KOPT-K1 (cell line): ENCODE data around the gene MYO16.

Experiments
- H3K27ac ChIP-seq: fragments of 200-600 bp; sonication (generic); 2 replicates; pipeline ENCODE4 v1.5.1; 2016; ENCODE audit warnings: antibody characterized with exemption, mild to moderate bottlenecking, low read depth, low read length; ENCODE audit not compliant: poor library complexity, severe bottlenecking
- H3K36me3 ChIP-seq: fragments of 200-600 bp; sonication (generic); 2 replicates; pipeline ENCODE4 v1.5.1; 2017; ENCODE audit warnings: antibody characterized with exemption, mild to moderate bottlenecking, low read length, moderate library complexity; ENCODE audit not compliant: insufficient read depth
- H3K9me3 ChIP-seq: fragments of 200-600 bp; sonication (generic); 2 replicates; pipeline ENCODE4 v1.5.1; 2017; ENCODE audit warnings: antibody characterized with exemption, low read length, mild to moderate bottlenecking; ENCODE audit not compliant: insufficient read depth, poor library complexity, severe bottlenecking

MYO16 gene

GRCh38 chr13:109154146-109154545 is 524.7 kb downstream of the MYO16 start:
- Histone ChIP-seq H3K36me3 (no peaks in the 10 kb centered on the region), H3K27ac (no peak overlapping the region)

GRCh38 chr13:109154546-109154945 is 525.1 kb downstream of the MYO16 start:
- H3K27ac ChIP-seq = no peak overlapping the region
- H3K36me3 ChIP-seq = no peaks in the 10 kb centered on the region
- H3K9me3 ChIP-seq = no peaks in the 10 kb centered on the region

More at GRCh38 chr13:109154146-109154545, 524.7 kb downstream of the MYO16 start:
- H3K9me3 ChIP-seq = no peaks in the 10 kb centered on the region

GRCh38 chr13:109154966-109155761 is 525.8 kb downstream of the MYO16 start:
- Histone ChIP-seq H3K27ac (no peak overlapping the region), H3K9me3 (no peaks in the 10 kb centered on the region), H3K36me3 (no peaks in the 10 kb centered on the region)

- H3K36me3 ChIP-seq = no peaks in the 10 kb centered on the region
- no peak overlapping the region for H3K27ac ChIP-seq
- no peaks in the 10 kb centered on the region for H3K9me3 ChIP-seq
Observed at GRCh38 chr13:109156181-109156935, 526.9 kb downstream of the MYO16 start.

- H3K36me3 ChIP-seq = no peaks in the 10 kb centered on the region
- no peak overlapping the region for H3K27ac ChIP-seq
- H3K9me3 ChIP-seq = no peaks in the 10 kb centered on the region
Observed at GRCh38 chr13:109157275-109157674, 527.9 kb downstream of the MYO16 start.

GRCh38 chr13:109158383-109158782 is 529.0 kb downstream of the MYO16 start:
- Histone ChIP-seq H3K27ac (no peak overlapping the region), H3K9me3 (no peaks in the 10 kb centered on the region), H3K36me3 (no peaks in the 10 kb centered on the region)

GRCh38 chr13:109159650-109160309 is 530.4 kb downstream of the MYO16 start:
- Histone ChIP-seq H3K9me3 (no peaks in the 10 kb centered on the region), H3K36me3 (no peaks in the 10 kb centered on the region), H3K27ac (no peak overlapping the region)

- H3K36me3 ChIP-seq = no peaks in the 10 kb centered on the region
- no peak overlapping the region for H3K27ac ChIP-seq
- H3K9me3 ChIP-seq = no peaks in the 10 kb centered on the region
Observed at GRCh38 chr13:109160357-109160756, 530.9 kb downstream of the MYO16 start.

GRCh38 chr13:109160887-109161669 is 531.7 kb downstream of the MYO16 start:
- no peaks in the 10 kb centered on the region for H3K9me3 ChIP-seq
- H3K27ac ChIP-seq = no peak overlapping the region

GRCh38 chr13:109162248-109163036 is 533.0 kb downstream of the MYO16 start:
- no peak overlapping the region for H3K27ac ChIP-seq

More at GRCh38 chr13:109160887-109161669, 531.7 kb downstream of the MYO16 start:
- H3K36me3 ChIP-seq = no peaks in the 10 kb centered on the region

GRCh38 chr13:109163037-109163379 is 533.6 kb downstream of the MYO16 start:
- Histone ChIP-seq H3K27ac (no peak overlapping the region), H3K36me3 (no peaks in the 10 kb centered on the region), H3K9me3 (no peaks in the 10 kb centered on the region)

More at GRCh38 chr13:109162248-109163036, 533.0 kb downstream of the MYO16 start:
- Histone ChIP-seq H3K9me3 (no peaks in the 10 kb centered on the region), H3K36me3 (no peaks in the 10 kb centered on the region)

GRCh38 chr13:109165417-109165904 is 536.0 kb downstream of the MYO16 start:
- Histone ChIP-seq H3K36me3 (no peaks in the 10 kb centered on the region), H3K27ac (no peak overlapping the region), H3K9me3 (no peaks in the 10 kb centered on the region)

- Histone ChIP-seq H3K27ac (no peak overlapping the region), H3K36me3 (no peaks in the 10 kb centered on the region), H3K9me3 (no peaks in the 10 kb centered on the region)
Observed at GRCh38 chr13:109166804-109167203, 537.4 kb downstream of the MYO16 start.

GRCh38 chr13:109172136-109172535 is 542.7 kb downstream of the MYO16 start:
- Histone ChIP-seq H3K36me3 (no peaks in the 10 kb centered on the region), H3K27ac (no peak overlapping the region), H3K9me3 (no peaks in the 10 kb centered on the region)
